Activated T-helper 1 cell treated with anti-CD3 and anti-CD28 coated beads, Interleukin-2, amount 50 U/mL, for 16 hours (primary cell): ENCODE data around the gene MANEAL.

ENCODE experiments used
- DNase-seq, 2 donors: peaks; one replicate each; pipeline ENCODE4 v3.0.0-alpha.2; 2020; ENCODE audit warnings: low read depth in 1 of 2, low spot score in 1 of 2

The MANEAL gene

DNA sequence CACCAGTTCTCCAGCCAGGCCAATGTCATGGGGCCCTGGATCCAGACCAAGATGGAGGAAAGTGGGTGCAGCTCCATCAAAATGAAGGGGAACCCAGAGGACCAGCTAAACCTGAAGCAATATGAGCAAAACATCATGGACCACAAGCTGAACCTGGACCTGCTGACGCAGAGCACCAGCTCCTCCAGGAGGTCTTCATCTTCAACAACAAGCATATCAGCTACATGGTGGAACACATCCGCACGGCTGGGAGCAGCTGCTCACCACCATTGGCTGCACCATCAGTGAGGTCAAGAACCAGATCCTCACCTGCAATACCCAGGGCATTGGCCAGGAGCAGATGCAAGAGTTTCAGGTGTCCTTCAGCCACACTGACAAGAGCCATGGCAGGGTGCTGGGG, 15.0 kb upstream of the MANEAL start:
- DNase-seq: no peak

DNA sequence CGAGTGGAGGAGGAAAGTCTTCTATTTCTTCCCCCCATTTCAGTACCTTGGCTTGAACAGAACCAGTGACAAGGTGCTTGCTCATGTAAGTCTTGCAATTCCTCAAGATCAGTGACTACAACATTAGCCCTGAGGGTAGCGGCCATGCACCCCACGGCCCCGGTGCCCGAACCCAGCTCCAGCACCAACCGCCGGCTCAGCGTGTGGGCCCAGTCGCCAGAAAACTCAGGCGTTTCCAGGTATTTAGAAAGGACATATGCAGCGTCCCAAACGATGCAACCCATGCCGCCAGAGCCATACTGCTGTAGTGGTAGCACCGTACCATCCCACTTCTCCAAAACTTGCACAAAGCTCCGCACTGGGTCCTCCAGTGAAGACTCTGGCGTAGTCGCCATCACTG, 11.2 kb upstream of the MANEAL start:
- DNase-seq: no peak

DNA sequence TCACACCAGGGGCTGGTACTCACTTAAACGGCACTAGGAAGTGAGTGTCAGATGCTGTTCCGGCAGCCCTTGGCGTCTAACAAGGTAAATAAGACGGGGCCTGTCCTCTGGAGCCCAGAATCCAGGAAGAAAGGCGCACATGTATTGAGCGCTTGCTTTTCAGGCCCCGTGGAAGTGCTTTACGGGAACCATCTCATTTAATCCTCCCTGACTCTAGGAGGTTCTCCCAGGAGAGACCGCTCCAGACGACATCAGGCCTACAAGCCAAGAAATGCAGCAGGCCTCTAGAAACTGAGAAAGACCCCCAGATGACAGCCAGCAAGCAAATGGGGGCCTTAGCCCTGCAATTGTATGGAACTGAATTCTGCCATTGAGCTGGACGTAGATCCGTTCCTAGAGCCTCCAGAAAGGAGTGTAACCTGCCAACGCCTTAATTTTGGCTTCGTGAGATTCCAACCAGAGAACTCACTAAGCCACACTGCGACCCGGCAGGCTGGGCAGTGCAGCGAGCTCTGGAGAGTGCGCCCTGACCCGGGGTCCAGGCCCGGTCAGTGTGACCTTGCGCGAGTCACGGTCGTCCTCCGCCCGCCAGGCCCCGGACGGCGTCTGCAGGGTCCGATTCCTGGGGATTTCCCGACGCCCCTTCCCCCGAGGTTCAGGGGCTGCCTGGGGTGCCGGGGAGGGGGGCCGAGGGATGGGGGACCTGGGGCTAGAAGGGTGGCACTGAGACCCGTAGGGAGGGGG, 532 bp upstream of the MANEAL start:
- DNase-seq: no peak

DNA sequence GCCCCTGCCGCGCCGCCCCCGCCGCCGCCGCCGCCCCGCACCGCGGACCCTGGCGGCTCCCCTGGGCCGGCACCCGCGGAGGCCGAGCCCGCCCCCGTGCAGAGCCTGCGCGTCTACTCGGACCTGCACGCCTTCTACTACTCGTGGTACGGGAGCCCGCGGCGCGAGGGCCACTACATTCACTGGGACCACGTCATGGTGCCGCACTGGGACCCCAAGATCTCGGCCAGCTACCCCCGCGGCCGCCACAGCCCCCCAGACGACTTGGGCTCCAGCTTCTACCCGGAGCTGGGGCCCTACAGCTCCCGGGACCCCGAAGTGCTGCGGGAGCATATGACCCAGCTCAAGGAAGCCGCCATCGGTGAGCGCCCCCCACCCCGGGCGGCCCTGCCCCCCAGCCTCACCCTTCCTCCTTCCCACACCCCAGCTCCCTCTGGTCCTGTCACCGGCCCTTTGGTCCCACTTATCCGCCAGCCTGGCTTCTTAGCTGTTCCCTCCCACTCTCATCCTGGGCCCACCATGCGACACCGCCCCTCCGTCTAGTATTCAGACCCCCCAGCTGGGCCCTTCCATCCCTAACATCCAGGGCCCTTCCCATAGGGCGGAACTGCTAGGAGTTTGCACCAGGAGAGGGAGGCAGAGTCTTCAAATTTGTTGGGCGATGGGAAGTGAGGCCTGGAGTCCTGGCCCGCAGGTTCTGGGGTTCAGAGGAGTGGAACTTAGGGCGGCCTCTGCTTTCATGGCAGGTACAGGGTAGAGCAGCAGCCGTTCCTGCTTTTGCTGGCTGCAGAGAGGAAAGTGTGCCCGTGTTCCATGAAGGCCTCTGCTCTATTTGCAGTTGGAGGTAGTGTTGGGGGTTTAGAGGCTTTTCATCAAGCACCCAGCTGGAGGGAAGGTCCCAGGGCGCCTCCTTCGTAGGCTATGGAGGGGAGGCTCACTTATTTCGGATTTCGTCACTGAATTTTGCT, 1.0 kb downstream of the MANEAL start:
- no peak for DNase-seq

DNA sequence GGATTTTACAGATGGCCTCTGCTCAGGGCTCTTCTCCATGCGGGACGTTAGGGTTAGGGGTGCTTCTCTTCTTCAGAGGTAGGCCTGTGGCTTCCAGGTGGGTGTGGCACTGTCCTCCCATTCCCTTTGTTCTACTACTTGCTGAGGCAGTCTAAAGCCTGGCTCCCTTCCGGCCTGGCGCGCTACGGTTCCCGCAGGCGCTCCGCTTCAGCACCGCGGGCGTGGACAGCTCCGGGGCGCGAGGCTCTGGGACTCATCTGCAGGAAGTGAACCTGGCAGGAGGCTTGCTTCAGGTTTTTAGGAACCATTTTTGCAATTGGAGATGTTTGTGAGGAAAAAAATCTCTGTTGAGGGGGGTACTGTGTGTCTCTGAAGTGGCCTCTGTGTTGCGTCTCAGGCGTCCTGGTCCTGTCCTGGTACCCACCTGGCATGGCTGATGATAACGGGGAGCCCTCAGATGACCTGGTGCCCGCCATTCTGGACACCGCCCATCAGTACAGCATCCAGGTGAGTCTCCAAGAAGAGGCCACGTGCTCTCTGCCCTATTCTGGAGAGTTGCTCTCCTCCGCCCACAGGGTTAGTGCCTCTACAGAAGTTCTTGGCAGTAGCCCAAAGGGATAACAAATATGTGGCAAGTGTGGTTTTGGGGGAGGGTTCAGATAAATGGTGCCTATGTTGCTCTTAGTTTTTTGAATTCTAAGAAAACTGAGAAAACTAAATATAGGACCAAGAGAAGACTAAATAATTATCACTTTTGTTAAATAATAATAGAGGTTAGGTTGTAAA, 1.9 kb downstream of the MANEAL start:
- peak in 1 of 2 donors; percentile 17 for DNase-seq

DNA sequence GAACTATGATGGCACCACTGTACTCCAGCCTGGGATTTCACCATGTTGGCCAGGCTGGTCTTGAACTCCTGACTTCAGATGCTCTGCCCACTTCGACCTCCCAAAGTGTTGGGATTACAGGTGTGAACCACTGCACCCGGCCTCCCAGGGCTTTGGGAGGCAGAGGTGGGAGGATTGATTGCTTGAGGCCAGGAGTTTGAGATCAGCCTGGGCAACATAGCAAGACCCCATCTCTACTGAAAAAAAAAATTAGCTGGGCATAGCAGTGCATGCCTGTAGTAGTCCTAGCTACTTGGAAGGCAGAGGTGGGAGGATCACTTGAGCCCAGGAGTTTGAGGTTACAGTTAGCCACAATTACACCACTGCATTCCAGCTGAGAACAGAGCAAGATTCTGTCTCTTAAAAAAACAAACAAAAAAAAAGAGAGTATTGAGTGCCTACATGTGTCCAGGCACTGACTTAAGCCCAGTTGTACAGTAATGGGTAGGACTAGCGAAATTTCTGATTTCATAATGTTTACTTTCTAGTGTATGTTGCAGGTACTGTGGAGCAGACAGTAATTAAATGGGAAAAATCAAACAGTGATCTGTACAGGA, 4.2 kb downstream of the MANEAL start:
- DNase-seq: no peak

DNA sequence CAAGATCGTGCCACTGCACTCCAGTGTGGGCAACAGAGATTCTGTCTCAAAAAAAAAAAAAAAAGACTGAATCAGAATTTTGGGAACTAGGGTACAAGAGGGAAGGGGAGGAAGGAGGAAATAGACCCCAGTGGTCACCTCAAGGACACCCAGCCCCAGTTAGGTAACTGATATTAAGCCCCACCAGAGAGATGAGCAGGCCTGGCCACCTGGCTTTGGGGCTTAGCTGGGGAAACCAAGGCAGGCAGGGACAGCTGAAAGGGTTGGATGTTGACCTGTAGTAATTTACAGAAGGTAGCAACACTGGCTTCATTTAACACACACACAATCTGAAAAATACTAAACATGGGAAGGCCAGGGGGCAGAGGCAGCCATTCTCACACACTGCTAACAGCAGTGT, 8.8 kb downstream of the MANEAL start:
- DNase-seq: no peak

DNA sequence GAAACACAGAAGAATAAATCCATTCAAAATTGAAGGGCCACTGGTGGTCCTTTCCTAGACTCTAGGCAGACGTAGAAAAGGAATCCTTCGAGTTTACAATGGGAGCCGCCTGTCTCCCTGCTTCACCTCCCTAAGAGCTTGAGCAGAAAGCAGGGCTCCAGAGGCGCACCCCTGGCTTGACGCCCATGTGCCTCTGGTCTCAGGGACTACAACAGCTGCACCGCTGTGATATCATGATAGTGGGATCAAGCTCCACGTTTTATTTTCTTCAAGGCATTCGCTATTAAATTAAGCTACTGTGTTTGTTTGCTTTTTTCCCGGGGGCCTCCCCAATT, 13.5 kb downstream of the MANEAL start:
- DNase-seq: no peak

DNA sequence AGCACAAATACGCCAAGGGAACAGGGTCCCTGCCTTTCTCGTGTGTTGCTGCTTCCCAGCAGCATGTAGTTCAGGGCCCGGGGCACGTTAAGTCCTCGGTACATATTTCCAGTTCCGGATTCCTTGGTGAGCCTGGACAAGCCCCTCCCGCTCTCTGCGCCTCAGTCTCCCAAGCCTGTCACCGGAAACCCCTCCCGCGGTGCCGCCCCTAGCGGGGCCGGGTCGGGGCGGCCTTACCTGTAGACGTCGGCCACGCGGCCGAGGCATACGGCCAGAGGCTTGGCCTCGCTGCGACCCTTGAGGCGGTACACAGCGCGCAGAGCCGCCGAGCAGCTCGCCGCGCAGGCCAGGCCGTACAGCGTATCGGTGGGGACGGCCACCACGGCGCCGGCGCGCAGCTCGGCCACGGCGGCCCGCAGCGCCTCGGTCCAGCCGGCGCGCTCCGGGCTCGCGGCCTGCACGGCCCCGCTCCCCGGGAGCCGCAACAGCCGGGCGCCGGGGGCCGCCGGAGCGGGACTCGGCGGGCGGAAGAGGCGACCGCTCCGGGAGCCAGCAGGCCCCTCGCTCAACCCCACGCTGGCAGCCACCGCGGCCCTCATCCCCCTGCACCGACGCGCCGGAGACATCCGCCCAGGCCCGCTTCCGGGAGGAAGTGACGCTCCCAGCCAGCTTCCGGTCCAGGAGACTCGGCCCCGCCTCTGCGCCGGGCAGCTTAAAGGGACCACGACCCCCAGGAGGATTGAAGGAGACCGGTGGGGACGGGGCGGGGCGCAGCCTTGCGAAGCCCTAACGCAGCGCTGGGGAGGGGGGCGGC, 14.1 kb downstream of the MANEAL start, which contains the start of the genes C1orf122 and YRDC:
Gene C1orf122, plus strand, starts transcription at position 236 of the 814 bp plus-strand sequence. CDS start 615 bp downstream, outside the sequence.
Gene YRDC, minus strand, starts transcription at position 654 of the 814 bp plus-strand sequence. Its CDS starts 28 bp downstream, at position 626.
- peak; percentile 88 to 89 for DNase-seq

DNA sequence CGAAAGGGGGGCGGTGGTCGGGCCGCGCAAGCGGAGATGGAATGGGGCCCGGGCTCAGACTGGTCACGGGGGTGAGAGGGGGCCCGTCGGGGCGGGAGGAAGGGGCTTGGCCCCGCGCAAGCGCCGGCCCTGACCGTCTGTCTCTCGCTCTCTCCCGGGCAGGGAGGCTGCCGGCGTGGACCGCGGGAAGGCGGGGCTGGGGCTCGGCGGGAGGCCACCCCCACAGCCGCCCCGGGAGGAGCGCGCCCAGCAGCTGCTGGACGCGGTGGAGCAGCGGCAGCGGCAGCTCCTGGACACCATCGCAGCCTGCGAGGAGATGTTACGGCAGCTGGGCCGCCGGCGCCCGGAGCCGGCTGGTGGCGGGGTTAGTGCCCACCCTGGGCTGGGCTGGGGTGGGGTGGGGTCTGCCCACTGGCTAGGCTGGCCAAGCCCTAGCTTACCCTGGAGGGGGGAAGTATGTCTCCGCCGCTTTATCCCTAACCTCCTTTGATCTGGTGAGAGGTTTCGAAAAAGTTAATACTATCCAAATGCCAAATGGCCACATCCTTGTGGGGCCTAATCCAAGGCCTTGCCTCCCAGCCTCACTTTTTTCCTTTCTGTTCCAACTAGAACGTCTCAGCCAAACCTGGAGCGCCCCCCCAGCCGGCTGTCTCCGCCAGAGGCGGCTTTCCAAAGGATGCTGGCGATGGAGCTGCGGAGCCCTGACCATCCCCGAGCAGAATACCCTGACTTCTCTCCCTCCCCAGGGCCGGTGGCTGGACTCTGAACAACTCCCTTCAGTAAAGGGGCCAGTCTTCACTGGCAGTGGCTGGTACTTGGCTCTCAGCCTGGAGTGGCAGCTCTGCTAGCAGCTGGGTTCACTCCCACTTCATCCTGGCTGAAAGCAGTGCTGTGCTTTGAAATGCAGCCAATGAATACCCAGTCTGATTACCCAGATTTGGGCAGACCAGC, 15.0 kb downstream of the MANEAL start:
- DNase-seq: no peak

DNA sequence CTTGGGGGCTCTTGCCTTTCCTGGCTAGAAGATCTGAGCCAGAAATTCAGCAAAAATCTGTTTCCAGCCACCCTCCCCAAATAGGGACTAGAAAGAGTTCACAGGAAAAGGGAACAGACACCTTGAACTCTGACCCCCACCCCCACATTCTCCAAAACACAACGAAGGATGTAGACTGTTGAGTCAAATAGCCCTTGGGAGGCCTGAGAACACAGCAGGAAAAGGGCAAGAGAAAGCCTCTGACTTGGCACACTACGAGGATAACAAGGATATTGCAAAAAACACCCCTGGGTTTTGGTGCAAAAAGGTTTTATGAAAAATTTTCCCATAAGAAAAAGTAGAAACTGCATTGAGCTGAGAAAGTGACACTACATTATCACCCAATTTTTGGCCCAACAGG, 16.3 kb downstream of the MANEAL start:
- DNase-seq: no peak

DNA sequence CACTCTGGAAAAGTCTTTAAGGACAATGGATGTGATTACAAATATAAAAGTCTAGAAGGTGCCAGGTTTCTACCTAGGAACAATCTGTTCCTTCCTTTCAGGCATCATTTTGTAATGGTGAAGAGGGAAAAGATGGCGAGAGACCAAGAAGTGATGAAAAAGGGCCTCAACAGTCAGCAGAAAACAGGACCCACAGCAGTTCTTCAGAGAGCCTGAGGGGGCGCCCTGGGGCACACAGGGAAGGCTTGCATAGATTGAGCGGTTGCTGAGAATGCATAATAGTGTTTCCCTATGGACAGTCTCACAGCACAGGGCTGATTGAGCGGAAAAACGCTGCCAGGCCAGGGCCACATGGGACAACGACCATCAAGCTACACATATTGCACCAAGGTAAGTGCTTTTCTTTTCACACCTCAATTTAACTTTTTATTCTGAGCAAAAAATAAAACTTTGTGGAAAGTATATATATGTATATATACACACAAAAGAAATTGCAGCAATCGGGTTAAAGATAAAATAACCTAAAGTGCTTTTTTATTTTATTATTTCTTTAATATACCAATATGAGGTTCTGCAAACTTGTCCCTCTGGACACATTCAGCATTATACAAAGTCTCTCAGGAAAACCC, 17.5 kb downstream of the MANEAL start:
- peak; percentile 26 to 40 for DNase-seq

DNA sequence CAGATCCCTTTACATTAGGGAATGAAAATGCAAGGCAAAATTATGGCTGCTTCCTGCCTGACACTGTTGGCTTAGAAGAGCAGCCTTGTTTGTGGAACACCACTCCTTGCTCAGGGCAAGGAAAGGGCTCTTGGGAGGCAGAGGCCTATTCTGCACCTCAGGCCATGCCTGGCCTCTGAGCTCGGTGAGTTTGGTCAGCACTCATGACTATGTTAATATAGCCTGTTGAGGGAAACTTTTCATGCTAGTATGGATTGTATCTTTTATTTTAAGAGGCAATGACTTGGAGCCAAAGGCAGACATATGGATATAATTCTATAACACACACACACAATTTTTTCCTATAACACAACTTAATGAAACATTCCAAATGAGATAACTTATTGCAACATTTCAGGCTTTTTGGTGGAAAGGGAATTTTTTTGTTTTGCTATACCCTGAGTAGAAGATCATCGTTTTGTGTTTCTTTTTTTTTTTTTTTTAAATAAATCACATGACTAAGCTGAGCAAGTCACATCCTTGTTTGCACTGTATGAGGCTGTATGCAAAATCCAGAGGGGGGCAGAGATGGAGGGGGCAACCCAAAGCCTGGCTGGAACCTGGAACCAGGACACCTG, 20.0 kb downstream of the MANEAL start:
- DNase-seq: no peak

DNA sequence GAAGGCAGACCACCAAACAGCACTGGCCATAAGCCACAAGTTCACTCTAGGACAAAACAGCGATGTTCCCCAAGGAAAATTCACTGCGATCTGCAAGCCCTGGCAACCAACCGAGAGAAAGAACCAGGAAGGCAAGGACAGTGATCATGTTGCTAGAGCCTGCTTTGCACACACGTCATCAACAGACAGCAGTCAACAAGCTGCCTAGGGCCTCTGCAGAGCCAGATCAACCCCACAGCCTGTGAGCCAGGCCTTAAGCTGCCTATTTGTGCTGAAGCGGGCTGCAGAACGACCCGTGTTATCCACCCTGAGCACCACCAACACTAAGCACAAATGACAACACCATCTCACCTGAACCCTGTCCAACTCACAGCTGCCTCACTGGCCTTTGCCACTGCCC, 20.6 kb downstream of the MANEAL start:
- DNase-seq: no peak

DNA sequence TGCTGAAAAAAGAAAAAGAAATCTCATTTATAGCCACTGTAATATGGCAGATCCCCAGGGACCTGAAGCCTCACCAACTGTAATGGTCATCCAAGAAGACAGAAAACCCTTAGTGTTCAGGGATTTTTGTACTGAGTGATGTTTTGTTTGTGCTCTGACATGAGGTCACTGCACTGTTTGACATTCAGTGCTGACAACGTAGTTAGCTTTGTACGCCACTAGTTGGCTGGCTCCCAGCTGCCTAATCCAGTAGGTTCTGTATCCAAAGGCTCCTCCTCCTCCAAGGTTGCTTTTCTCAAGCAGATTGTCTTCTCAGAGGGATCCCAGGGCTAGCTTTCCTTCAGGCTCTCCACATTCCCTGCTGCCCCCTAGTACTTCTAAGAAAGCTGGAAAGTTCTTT, 23.8 kb downstream of the MANEAL start:
- no peak for DNase-seq

DNA sequence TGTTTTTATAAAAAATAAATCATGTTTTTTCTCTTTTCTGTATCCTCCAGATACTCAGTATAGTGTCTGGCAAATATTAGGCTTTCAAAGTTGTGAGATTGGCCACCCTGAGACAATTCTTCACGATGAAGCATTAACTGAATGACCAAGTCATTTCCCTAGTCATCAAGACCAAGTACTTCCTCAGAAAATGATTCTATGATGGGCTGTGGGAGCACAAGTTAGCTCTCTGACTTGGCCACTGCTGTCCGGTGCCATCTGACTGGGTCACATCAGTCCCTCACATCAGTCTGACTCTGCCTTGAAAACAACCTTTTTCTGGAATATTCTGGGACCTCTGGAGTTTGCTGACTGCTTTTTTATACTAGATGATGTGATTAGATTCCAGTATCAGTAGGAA, 27.8 kb downstream of the MANEAL start:
- DNase-seq: no peak

DNA sequence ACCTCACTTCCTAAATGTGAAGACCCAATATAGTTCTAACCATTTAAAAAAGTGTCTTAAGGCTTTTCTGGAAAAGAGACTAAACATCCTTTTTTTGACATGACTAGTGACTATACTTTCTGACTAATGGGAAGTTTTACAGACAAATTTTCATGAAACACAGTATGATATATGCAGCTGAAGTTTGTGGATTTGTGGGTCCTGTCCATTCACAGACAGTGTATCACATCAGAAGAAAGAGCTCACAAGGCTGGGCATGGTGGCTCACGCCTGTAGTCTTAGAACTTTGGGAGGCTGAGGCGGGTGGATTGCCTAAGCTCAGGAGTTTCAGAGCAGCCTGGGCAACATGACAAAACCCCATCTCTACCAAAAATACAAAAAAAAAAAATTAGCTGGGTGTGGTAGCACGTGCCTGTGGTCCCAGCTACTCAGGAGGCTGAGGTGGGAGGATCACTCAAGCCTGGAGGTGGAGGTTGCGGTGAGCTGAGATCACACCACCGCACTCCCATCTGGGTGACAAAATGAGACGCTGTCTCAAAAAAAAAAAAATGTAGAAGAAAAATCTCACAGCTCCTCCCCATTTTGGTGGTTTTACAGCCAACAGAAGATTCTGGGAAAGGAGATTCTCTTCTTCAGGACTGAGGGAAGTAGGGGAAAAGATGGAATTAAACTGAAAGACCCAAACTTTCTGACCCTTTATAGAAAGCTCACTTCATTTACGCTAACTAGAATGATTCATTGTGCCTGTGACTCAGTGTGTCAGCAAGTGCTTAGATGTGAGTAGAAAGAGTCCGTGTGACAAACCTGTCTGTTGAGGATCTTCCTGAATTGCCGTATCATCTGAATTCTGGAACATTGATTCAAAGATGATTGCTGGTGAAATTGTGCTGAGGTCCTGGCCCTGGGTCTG, 29.5 kb downstream of the MANEAL start:
- no peak for DNase-seq
